Stimulated activated CD4-positive, alpha-beta T cell treated with anti-CD3 and anti-CD28 coated beads, Interleukin-4, amount 100 ng/mL, for 1 hour (primary cell): ENCODE measurements around the gene KIF21B.

Source experiments
- DNase-seq: peaks from one replicate; pipeline ENCODE4 v3.0.0-alpha.2; 2020

KIF21B gene, protein sequence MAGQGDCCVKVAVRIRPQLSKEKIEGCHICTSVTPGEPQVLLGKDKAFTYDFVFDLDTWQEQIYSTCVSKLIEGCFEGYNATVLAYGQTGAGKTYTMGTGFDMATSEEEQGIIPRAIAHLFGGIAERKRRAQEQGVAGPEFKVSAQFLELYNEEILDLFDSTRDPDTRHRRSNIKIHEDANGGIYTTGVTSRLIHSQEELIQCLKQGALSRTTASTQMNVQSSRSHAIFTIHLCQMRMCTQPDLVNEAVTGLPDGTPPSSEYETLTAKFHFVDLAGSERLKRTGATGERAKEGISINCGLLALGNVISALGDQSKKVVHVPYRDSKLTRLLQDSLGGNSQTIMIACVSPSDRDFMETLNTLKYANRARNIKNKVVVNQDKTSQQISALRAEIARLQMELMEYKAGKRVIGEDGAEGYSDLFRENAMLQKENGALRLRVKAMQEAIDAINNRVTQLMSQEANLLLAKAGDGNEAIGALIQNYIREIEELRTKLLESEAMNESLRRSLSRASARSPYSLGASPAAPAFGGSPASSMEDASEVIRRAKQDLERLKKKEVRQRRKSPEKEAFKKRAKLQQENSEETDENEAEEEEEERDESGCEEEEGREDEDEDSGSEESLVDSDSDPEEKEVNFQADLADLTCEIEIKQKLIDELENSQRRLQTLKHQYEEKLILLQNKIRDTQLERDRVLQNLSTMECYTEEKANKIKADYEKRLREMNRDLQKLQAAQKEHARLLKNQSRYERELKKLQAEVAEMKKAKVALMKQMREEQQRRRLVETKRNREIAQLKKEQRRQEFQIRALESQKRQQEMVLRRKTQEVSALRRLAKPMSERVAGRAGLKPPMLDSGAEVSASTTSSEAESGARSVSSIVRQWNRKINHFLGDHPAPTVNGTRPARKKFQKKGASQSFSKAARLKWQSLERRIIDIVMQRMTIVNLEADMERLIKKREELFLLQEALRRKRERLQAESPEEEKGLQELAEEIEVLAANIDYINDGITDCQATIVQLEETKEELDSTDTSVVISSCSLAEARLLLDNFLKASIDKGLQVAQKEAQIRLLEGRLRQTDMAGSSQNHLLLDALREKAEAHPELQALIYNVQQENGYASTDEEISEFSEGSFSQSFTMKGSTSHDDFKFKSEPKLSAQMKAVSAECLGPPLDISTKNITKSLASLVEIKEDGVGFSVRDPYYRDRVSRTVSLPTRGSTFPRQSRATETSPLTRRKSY (N-terminal part only)

DNA sequence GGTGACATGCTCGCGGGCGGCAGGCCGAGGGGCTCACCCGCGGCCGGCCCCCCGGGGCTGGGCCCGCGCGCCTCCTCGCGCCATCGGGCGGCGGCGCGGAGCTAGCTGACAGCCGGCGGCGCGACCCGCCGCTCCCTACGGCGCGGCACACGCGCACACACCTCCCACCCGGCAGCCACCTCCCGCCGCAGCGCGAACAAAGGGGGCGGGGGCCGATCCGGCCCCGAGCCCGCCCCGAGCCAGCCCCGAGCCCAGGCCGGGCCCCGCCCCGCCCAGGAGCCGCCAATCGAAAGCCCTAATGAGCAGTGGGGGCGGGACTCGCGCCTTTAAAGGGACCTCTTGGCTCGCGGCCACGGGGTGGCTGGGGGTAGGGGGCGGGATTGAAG, at the start of gene KIF21B:
Gene KIF21B (minus strand): TSS at position 198 of the 386 bp plus-strand sequence. CDS start 331 bp downstream, outside the sequence.
- DNase-seq = peak; percentile 93

DNA sequence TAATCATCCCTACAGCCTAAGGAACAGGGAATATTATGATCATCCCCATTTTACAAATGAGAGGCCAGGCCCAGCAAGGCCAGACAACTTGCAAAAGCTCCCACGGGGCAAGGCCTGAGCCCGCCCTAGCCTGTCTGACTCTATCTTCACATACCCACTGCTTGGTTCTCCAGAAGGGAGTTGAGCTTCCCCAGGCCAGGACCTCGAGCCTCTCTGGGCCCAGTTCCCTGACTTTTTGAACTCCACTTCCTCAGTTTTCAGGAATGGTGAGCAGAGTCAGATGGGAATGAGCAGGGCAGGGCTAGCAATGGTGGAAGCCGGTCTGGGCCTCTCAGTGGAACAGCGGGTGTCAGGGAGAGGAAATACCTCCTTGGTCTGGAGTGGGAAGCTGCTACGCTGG, 49.4 kb upstream of the KIF21B start:
- no peak for DNase-seq

DNA sequence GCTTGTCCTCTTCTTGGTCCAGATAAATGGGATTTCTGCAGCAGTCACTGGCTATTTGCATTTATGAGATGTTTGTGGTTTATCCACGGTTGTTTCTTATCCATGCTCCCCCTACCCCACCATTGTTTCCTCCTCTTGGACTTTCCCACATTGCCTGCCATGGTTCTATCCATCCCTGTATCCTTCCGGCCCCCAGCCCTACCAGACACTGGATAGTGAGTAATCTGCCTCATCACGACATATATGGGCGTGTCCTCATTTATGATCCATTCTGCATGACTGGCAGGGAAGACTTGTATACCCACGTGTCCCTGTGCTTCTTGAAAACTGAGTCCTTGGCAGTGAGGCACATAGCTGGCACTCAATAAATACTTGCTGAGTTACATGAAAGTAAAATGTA, 48.6 kb upstream of the KIF21B start:
- no peak for DNase-seq

DNA sequence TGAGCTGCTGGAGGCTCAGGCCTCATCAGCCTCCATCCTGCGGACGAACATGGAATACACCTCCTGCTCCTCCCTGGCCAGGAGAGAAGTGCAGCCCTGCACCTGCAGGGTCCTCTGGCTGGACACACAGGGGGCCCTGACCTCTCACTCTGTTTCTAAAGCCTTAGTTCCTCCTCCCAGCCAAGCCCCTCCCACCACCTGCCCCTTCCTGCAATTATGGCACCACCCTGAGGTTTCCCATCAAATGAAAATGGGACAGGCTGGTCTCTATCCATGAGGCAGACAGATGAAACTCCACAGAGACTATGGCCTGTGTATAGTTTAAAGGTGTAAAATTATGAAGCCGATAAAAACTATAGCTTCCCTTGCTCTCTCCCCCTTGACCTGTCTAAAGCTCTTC, 46.1 kb upstream of the KIF21B start:
- DNase-seq = no peak

DNA sequence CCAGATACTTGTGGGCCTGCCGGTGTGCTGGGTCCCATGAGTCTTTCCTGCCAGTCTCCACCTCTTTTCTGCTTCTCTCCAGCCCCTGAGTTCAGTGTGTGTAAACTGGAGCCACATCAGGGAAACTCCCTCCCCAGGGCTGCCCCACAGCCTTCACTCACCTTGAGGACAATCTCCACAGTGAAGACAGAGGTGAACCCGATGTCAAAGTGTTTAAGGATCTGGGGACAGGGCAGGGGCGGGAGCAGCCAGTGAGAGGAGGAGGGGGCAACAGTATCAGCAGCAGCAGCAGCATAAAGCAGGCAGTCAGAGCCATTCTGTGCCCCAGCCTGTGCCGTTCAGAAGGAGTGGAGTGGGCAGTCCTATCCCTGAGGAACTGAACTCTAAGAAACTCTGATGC, 45.5 kb upstream of the KIF21B start:
- no peak for DNase-seq

DNA sequence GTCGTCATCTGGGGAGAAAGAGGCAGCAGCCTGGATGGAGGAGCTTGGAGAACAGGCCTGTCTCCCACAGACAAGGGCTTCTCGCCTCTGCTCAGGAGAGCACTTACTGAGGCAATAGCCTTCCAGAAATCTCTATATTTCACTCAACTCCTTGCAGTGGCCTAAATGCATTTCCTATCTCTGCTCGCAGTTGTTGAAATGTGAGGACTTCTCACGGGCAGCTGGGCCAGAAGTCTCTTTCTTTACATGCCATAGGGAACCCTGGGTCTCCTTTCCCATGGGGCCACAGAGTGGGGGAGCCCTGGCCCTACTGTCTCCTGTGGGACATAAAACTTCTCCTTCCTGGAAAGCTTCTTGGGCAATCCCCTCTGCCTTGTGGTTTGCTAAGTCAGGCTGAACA, 43.5 kb upstream of the KIF21B start:
- DNase-seq = no peak

DNA sequence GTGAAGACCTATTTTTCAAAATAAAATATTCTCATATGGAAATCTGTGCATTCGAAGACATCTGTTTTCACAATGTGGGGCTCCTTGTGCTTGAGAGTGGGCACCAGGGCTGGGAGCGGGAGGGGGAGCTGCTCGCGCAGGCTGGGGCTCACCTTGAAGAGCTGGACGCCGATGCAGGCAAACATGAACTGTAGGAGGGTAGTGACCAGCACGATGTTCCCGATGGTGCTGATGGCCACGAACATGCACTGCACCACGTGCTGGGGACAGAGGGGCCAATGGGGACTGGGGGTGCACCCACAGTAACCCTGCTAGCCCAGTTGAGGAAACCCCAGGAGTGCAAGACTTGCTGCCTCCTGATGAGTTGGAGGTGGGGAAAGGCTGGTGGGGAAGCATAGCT, 42.2 kb upstream of the KIF21B start:
- DNase-seq = no peak

DNA sequence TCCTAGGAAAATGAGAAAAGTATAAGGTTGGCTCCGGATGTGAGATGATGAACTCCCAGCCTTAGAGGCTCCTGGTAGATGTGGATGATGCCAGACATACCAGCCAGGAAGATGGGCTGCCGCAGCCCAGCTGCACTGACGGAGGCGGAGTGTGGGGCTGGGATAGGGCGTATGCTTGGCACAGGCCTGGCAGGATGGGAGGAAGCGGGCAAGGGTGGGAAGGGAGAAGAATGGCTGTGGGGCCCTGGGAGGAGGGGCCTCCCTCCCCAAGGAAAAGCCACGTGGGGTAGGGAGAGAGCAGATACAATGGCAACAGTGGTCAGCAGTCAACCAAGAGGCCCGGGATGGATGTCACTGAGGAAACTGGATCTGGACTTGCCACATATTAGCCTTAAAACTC, 41.3 kb upstream of the KIF21B start:
- DNase-seq = no peak

DNA sequence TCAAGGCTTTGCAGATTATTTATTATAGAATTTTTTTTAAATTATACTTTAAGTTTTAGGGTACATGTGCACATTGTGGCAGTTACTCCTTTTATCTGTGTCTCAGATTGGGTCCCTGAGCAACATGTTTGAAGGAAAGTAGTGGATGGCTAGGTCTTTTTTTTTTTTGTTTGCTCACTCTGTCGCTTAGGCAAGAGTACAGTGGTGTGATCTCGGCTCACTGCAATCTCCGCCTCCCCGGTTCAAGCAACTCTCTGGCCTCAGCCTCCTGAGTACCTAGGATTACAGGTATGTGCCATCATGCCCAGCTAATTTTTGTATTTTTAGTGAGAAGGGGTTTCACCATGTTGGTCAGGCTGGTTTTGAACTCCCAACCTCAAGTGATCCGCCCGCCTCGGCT, 39.6 kb upstream of the KIF21B start:
- DNase-seq = no peak

DNA sequence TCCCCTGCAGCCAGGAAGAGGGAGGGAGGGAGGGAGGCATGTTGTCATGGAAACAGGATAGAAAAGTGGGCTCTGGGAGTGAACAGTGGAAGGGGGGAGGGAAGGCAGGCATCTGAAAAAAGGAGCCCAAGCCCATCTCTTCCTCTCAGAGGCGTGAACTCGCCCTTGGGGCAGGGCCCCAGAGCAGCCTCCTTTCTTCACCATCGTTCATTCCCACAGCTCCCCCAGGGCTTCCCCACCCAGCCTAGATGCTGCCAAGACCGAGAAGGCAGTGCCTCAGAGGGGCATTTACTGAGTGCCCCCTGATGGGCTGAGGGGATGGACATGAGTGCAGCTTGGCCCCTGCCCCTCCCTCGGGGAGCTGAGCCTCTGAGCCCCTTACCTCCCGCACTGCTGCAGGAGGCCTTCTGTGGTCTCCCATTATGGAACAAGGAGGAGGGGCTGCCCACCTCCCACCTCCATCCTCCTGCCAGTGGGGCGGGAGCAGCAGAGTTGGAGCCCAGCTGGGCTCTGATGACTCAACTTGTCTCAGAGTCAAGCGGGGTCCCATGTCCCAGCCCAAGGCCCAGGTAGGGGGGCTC, 39.1 kb upstream of the KIF21B start:
- DNase-seq = no peak

DNA sequence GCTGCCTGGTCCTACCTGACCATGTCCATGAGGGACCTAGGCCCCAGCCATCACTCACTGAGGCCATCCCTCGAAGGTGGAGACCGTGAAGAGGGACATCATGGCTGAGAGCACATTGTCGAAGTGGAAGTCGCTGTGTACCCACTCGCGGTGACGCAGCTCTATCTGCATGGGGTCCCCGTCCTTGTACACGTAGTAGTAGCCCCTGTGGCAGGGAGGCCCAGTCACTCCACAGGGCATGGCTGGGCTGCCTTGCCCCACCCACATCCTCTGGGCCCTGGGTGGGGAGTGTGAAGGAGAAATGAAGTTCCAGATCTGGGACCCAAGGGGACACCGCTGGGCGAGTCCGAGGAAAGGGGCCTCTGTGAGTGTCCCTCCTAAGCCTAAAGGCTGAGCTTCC, 38.4 kb upstream of the KIF21B start:
- DNase-seq = no peak

DNA sequence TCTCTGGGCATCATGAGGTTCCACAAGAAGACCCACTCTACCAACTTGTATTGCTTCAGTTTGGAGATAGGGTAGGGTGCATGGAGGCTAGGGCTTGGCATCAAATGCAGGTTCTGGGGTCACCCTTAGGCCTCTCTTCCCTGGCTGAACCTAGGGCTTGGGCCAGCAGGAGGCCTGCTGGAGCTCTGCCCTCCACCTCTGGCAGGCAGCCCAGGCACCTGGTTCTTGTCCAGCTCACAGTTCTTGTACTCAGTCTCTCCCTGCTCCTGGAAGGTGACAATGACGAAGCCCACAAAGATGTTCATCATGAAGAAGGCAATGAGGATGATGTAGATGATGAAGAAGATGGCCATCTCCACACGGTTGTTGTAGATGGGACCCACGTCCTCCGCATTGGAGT, 37.5 kb upstream of the KIF21B start:
- DNase-seq = no peak

DNA sequence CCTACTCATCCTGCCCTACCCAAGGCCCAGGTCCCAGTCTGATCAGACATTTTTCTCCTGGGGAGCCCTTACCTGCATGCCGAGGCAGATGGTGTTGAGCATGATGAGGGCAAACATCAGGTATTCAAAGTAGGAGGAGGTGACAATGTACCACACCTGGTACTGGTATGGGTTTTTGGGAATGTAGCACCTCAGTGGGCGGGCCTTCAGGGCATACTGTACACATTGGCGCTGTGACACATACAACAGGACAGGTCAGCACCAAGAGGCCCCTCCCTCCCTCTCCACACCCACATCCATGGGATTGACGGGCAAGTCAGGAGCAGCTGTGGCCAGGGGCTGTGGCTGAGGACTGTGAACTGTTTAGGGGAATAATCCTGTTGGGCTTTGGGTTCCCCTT, 37.1 kb upstream of the KIF21B start:
- DNase-seq = no peak

DNA sequence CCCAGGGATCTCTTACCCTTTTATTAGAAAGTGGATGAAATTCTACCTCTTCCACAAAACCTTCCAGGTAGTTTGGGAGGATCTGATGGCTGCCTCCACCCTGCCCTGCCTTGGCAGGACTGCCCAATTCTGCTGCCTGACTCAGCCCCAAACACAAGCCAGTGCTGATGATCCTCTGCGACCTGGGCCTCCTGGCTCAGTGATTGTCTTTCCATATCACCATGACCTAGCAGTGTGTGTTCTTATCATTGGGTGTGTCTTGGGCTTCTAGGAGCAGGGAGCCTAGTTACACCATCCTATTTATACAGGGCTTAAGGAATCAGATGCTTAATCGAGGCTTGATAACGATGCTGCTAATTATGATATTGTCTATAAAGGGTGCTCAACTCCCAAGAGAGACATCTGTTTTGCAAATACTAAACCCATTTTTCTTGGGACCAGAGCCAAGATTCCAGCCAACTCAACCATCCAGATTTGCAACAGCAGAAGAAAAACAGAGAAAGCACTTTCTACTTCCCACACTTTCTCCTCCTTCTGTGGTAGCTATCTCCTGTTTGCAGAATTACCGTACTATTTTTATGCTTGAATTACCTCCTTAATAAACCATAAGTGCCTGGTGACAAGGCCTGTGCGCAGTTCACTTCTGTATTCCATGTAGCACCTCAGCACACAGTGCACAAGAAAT, 36.5 kb upstream of the KIF21B start:
- DNase-seq = no peak

DNA sequence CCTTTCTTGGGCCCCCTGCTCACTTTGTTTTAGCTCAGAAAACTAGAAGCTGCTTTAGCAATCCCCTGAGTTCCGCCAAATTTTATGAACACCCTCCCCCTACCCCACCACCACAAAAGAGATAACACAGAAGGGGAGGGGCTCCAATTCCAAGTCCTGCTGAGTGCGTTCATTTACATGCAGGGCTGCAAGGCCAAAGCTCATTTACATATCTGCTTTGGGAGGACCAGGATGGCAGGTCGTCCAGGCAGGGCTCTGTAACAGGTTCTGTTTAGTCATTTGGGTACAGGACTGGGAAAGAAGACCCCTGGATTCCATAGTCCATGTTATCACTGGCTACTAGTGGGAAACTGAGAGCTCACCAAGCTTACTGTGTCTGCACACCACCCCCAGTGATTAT, 35.9 kb upstream of the KIF21B start:
- no peak for DNase-seq

DNA sequence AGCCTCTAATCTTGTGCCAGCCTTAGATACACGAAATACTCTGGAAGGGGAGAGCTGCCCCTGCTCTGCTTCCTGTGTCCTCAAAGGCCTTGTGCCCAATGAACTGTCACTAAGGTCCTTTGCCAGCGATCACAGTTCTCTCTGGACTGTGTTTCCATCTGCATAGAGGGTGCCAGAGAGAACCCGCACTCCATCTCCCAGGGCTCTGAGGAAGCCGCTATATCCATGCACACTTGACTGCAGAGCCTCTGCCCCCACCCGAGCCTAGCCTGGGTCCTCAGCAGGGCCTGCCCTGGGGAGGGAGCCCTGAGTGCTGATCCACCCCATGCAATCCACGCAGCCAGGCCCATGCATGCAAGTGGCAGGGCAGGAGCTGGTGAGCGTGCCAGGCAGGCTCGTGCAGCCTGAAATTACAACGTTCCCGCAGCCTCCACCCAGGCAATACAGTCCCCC, 30.6 kb upstream of the KIF21B start:
- DNase-seq = no peak

DNA sequence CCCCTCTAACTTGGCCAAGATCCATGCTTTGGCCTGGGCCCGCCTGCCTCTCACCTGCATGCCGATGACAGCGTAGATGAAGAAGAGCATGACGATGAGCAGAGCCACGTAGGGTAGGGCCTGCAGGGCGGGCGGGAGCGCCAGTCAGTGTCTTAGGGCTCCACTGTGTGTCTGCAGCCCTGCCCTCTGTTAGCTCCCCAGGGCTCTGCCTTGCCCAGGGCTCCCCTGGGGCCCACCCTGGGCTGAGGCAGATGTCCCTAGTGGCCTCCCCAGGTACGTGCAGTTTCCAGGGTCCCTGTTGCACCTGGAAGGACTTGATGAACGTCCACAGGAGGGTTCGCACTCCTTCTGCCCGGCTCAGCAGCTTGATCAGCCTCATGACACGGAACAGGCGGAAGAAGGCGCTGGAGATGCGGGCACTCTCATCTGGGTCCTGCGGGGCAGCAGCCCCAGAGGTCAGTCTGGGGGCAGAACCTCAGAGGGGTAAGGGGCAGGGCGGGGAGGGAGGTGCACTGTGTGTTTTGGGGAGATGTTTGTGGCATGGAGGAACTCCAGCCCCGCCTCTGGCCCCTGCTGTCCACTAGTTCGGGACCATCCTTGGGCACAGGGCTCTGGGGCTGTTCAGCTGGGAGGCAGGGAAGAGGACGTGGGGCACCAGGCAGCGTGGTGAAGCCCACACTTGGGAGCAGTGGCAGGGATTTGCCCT, 29.8 kb upstream of the KIF21B start:
- DNase-seq = no peak

DNA sequence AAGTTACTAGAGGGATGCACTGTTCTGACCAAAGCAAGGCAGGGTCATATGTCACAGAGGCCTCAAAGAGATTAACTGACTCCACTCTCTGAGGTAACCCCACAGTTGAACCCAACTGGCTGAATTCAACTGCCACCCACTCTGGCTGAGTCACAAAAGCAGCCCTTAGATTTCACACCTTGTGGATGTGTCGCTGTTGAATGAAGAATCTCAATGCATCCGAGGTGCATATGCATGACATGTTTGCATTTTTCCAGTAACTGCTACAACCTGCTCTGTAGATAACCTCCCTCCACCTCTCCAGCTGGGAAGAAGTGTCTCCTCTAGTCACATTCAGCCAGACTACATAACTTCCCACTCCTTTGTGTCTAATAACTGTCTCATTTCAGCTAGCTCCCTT, 27.9 kb upstream of the KIF21B start:
- DNase-seq = no peak

DNA sequence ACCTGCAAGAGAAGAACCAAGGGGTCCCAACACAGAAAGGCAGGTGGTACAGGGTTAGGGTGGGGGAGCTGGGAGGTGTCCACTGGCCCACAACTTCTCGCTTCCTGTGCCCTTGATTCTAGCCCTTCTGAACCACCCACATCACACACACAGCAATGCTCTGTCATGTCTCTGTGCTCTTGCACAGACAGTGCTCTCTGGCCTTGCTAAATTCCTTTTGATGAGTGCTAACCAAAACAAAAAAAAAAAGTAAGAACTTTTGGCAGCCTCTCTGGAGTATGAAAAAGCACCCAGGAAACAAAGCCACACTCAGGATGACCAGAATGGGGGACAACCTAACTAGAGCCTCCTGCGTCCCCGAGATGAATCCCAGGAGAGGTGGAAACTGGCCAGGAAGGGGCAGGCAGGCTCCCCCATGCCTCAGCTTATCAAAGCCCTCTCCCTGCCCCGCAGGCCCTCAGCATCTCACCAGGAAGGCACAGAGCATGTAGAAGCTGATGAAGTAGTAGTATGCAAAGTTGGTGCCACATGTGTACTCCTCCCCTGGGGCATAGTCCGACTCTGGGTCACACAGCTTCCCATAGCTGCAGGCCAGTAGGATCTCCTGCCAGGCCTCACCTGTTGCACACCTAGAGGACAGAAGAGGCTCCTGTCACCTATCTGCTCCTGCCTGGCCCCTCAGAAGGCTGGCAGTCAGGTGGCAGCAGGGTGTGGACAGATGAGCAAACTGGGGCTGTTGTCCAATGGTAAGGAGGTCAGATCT, 27.2 kb upstream of the KIF21B start:
- DNase-seq = no peak

DNA sequence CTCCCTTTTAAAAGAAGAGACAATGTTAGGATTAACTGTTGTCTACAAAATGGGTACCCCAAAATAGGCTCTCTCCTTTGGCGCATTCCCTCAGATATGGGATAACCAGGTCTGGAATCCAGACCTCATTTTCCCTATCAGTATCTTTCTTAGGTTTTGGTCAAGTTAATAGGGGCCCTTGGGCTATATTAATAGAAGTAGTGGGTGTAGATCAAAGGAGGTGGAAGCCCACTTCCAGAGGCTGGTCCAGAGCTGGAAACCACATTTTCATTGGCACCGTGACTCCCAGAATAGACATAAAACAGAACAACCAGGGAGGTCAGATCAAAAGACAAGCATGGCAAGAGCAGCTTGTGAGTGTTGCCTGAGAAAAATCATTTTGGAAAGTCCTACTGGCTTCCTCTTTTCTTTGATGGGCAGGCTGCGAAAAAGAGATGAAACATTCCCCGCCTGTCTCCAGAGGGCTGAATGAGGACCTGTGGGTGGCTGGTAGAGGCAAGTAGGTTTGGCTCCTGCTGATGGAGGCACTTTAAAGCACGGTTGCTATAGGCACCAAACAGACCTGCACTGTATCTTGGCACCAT, 25.8 kb upstream of the KIF21B start:
- no peak for DNase-seq

DNA sequence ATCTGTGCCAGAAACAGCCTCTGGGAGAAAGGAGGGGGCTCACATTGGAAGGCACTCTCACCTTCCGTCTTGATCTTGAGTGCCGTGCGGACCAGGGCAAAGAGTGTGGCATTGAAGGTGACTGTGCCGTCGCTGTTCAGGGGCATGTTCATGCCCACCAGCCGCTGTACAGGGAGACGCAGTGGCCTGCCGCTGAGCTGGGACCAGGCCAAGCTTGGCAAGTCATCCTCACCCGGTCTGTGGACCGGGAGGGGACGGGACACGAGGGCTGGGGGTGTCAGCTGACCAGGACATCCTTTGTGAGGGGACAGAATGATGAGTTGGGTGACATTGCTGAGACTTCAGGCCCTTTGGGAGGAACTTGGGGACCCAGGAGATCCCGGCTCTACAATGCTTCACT, 25.0 kb upstream of the KIF21B start:
- DNase-seq = no peak
